Ishikawa (cell line): ENCODE measurements around the gene DDAH1.

ENCODE experiments used
- CEBPB ChIP-seq: IDR thresholded peaks from 2 replicates; pipeline ENCODE4 v1.6.1; 2012
- CREB1 ChIP-seq: IDR thresholded peaks from 2 replicates; pipeline ENCODE4 v1.6.1; 2012; ENCODE audit warnings: low read depth
- EGR1 ChIP-seq: IDR thresholded peaks from 2 replicates; pipeline ENCODE4 v1.6.1; 2012
- EP300 ChIP-seq: IDR thresholded peaks from 2 replicates; pipeline ENCODE4 v1.6.1; 2012; ENCODE audit warnings: borderline replicate concordance
- FOXM1 ChIP-seq: IDR thresholded peaks from 2 replicates; pipeline ENCODE4 v1.6.1; 2012; ENCODE audit warnings: low read depth, borderline replicate concordance
- NFIC ChIP-seq: IDR thresholded peaks from 2 replicates; pipeline ENCODE4 v1.6.1; 2012
- RAD21 ChIP-seq: IDR thresholded peaks from 2 replicates; pipeline ENCODE4 v1.6.1; 2012; ENCODE audit warnings: low read depth
- TAF1 ChIP-seq: IDR thresholded peaks from 2 replicates; pipeline ENCODE4 v1.6.1; 2012; ENCODE audit warnings: low read depth, mild to moderate bottlenecking
- TCF12 ChIP-seq: IDR thresholded peaks from 2 replicates; pipeline ENCODE4 v1.6.1; 2012; ENCODE audit warnings: low read depth
- TEAD4 ChIP-seq: IDR thresholded peaks from 2 replicates; pipeline ENCODE4 v1.6.1; 2012
- USF1 ChIP-seq: IDR thresholded peaks from 2 replicates; pipeline ENCODE4 v1.6.1; 2012
- YY1 ChIP-seq: IDR thresholded peaks from 2 replicates; pipeline ENCODE4 v1.6.1; 2012; ENCODE audit warnings: low read depth
- ZBTB7A ChIP-seq: IDR thresholded peaks from 2 replicates; pipeline ENCODE4 v1.6.1; 2012; ENCODE audit warnings: low read depth
- TF ChIP-seq, protein P1 (sequence below): IDR thresholded peaks from 2 replicates; pipeline ENCODE4 v1.6.1; 2012
- TF ChIP-seq, protein P2 (sequence below): IDR thresholded peaks from 2 replicates; pipeline ENCODE4 v1.6.1; 2012; ENCODE audit warnings: low read depth, mild to moderate bottlenecking

The DDAH1 gene

GRCh38 chr1:85488126-85488525, 23.2 kb upstream of the DDAH1 start:
- no peak for TF ChIP-seq NFIC
- TF ChIP-seq TCF12, result no peak
- no peak for TF ChIP-seq TAF1

- TF ChIP-seq TCF12 (no peak), CREB1 (no peak), FOXM1 (no peak), ZBTB7A (no peak), EP300 (no peak), TEAD4 (no peak), NFIC (no peak), RAD21 (no peak), USF1 (no peak), YY1 (no peak), EGR1 (no peak)
- TF ChIP-seq, protein P1, sequence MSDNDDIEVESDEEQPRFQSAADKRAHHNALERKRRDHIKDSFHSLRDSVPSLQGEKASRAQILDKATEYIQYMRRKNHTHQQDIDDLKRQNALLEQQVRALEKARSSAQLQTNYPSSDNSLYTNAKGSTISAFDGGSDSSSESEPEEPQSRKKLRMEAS, result no peak
- TF ChIP-seq, protein P2, sequence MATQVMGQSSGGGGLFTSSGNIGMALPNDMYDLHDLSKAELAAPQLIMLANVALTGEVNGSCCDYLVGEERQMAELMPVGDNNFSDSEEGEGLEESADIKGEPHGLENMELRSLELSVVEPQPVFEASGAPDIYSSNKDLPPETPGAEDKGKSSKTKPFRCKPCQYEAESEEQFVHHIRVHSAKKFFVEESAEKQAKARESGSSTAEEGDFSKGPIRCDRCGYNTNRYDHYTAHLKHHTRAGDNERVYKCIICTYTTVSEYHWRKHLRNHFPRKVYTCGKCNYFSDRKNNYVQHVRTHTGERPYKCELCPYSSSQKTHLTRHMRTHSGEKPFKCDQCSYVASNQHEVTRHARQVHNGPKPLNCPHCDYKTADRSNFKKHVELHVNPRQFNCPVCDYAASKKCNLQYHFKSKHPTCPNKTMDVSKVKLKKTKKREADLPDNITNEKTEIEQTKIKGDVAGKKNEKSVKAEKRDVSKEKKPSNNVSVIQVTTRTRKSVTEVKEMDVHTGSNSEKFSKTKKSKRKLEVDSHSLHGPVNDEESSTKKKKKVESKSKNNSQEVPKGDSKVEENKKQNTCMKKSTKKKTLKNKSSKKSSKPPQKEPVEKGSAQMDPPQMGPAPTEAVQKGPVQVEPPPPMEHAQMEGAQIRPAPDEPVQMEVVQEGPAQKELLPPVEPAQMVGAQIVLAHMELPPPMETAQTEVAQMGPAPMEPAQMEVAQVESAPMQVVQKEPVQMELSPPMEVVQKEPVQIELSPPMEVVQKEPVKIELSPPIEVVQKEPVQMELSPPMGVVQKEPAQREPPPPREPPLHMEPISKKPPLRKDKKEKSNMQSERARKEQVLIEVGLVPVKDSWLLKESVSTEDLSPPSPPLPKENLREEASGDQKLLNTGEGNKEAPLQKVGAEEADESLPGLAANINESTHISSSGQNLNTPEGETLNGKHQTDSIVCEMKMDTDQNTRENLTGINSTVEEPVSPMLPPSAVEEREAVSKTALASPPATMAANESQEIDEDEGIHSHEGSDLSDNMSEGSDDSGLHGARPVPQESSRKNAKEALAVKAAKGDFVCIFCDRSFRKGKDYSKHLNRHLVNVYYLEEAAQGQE, result no peak
These were observed 20.6 kb upstream of the DDAH1 start for GRCh38 chr1:85485516-85485915.

DNA sequence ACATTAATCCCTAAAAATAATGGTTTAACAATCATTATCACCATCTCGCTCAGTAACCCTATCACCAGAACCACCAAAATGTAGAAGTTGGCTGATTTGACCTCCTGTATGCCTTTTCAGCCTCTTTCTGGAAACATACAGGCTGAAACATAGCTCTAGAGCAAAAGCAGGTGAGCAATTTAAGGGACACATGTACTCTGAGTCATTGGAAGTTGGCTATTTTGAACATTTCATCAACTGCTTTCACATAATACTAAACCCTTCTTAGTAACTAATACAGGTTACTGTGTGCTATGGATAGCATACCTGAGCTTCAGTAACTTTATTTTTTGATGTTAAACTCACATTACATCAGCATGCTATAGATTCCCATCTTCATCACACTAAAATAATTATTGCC, 19.8 kb upstream of the DDAH1 start:
- no peak for TF ChIP-seq EP300
- no peak for TF ChIP-seq TAF1
- TF ChIP-seq USF1, result no peak
- no peak for TF ChIP-seq CEBPB
- no peak for TF ChIP-seq ZBTB7A
- TF ChIP-seq CREB1, result no peak
- TF ChIP-seq FOXM1, result no peak
- TF ChIP-seq TEAD4, result no peak
- no peak for TF ChIP-seq TCF12
- TF ChIP-seq, protein P1, result no peak

- TF ChIP-seq EGR1 (no peak), CREB1 (no peak), EP300 (no peak), ZBTB7A (no peak), TCF12 (no peak), YY1 (no peak), CEBPB (no peak), TAF1 (no peak), RAD21 (no peak), FOXM1 (no peak)
- TF ChIP-seq, protein P1, result no peak
These were observed 19.3 kb upstream of the DDAH1 start for GRCh38 chr1:85484264-85484663.

DNA sequence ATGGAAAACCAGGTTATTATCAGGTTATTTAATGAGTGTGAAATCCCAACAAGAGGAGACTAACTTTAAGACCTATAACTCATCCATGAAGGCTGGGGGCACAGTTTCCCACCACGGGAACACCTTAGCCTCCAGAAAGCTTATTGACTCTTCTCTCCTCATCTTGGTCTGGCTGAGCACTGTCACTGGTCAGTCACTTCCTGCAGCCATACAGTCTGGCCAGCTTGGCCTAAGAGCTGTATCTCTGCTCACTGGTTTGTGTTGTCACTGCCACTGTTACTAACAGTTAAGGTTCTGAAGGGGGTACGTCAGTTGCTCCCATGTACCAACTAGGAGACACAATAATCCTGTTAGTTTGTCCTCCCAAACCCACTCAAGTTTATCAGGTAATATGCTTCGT, 16.7 kb upstream of the DDAH1 start:
- TF ChIP-seq YY1 (no peak), USF1 (no peak), TAF1 (no peak)
- TF ChIP-seq, protein P2, result no peak

DNA sequence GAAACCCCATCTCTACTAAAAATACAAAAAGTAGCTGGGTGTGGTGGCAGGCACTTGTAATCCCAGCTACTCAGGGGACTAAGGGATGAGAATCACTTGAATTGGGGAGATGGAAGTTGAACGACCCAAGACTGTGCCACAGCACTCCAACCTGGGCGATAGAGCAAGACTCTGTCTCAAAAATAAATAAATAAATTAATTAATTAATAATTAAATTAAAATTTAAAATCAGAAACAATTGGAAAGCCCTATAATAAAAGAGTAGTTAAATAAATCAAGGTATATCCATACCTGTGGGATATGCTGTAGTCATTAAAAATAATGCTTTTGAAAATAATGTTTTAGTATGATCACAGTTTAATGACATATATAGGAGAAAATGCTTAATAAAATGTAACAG, 15.6 kb upstream of the DDAH1 start:
- TF ChIP-seq TCF12 (no peak), ZBTB7A (no peak), FOXM1 (no peak), RAD21 (no peak), NFIC (no peak), EGR1 (no peak), TAF1 (no peak), TEAD4 (no peak), USF1 (no peak), CREB1 (no peak), EP300 (no peak), CEBPB (no peak)
- TF ChIP-seq, protein P1, result no peak
